GM19397 (cell line): ENCODE results near the gene APBB1.

ENCODE experiments used
- ATAC-seq: cut with Tn5 transposase; IDR thresholded peaks from one replicate; pipeline ENCODE4 v1.9.1; 2021; ENCODE audit warnings: mild to moderate bottlenecking, moderate library complexity; ENCODE audit not compliant: unreplicated experiment

APBB1 gene

DNA sequence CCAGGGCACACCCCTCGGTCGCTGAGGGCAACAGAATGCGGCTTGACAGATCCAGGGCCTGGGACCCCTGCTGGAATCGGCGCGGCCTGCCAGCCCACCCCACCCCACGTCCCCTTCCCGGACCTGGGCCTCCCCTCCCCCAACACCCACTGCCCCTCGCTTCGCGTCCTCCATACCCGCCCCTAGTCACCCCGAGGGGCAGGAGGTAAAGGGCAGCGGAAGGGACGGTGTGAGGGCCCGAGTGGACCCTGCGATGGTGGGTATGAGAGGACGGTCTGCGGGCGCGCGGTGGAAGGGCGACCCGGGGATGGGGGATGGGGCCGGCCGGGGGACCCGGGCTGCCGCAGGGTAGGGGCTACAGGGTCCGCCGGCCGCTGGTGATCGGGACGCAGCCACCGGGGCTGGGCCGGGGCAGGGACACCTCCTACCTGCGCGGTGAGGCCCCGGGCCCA is 311 bp downstream of the APBB1 start:
- no peak for ATAC-seq

GRCh38 chr11:6417907-6418556 is 862 bp downstream of the APBB1 start:
- no peak for ATAC-seq

GRCh38 chr11:6415797-6416196 is 3.1 kb downstream of the APBB1 start:
- ATAC-seq = no peak

GRCh38 chr11:6414874-6415328 is 4.0 kb downstream of the APBB1 start:
- no peak for ATAC-seq

- ATAC-seq = no peak
Measured at GRCh38 chr11:6413791-6414201, 5.1 kb downstream of the APBB1 start.

- ATAC-seq = no peak
Measured at GRCh38 chr11:6411594-6412031, 7.3 kb downstream of the APBB1 start.

GRCh38 chr11:6410695-6411430 is 8.0 kb downstream of the APBB1 start:
- ATAC-seq = no peak

GRCh38 chr11:6406370-6406769 is 12.5 kb downstream of the APBB1 start:
- ATAC-seq = no peak

DNA sequence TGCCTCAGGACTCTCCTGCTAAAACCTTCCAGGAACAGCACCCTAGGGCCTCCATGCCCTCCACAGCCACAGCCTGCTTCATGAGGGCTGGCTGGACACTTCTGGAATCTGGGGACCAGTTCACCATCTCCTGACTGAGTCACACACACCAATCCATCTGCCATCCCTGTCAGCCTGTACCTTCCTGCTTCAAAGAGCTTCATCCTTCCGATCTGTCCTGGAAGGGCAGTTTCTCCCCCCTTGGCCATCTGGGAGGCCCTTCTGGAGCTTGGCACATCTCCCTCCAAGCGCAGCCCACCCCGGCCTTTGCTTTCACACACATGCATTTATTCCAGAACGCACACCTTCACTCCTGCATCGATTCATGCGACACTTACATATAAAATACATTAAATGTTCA is 13.0 kb downstream of the APBB1 start:
- ATAC-seq = no peak

GRCh38 chr11:6405052-6405667 is 13.7 kb downstream of the APBB1 start:
- no peak for ATAC-seq

DNA sequence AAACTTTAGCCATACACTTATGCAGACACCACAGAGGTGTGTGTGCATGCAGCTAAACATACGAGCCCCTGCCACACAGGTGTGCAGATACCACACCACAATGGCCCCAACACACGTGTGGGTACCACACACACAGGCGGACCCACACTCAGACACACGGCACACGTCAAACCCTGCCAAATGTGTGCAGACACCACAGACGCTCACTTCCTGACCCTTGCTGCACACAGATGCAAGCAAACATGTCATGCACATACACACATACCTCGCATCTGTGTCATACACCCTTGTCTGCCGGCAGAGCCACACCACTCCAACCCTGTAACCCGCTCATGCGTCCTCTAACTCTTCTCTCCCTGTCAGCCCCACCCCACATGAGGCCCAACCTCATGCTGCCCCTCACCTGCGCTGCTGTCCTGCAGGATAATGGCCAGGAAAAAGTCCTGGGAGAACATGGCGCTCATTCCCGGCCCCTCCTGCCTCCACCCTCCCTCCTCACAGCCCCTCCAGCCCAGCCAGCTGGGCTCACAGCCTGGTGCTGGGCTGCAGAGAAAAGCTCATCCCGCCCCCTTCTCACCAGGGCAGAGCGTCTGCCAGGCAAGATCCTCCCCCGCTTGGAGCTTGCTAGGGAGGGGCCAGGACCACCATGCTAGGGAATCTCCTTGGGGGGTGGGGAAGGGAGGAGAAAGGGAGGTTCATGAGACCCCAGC is 14.4 kb downstream of the APBB1 start:
- no peak for ATAC-seq

DNA sequence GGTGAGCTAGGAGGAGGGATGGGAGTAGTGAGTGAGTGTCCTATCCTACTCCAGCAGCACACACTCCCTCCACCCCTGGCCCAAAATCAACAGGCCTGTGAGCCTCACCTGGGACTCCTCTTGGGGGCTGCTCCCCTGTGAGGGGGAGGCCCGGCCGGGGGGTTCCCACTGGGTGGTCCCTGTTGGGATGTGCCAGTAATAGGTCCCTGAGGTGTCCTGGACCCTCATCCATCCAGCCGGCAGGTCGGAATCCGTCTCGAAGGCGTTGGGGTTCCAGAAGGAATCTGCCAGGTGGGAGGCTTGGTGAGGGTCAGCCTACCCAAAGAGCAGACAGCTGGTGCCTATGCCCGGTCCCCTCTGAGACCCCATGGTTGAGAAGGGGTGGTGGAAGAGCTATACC is 15.4 kb downstream of the APBB1 start:
- no peak for ATAC-seq

DNA sequence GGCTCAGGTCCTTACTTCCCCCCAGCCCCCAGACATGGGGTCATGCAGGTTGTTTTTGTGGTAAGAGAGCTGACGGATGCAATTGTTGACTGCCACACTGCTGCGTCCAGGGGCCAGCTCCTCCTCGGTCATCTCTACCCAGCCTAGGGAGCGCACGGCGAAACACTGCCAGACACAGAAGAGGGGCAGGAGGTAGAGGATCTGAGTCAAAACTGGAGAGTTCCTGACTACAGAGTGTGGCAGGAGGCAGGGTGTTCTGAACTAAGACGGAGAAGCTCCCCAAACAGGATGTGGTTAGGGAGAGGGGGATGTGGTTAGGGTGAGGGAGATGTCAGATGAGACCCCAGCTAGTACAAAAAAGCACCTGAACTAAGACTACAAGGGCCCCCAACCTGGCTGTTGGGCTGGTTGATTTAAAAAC is 16.3 kb downstream of the APBB1 start:
- peak; percentile 89 for ATAC-seq

- peak; percentile 36 for ATAC-seq
Measured at GRCh38 chr11:6402061-6402470, 16.8 kb downstream of the APBB1 start.

DNA sequence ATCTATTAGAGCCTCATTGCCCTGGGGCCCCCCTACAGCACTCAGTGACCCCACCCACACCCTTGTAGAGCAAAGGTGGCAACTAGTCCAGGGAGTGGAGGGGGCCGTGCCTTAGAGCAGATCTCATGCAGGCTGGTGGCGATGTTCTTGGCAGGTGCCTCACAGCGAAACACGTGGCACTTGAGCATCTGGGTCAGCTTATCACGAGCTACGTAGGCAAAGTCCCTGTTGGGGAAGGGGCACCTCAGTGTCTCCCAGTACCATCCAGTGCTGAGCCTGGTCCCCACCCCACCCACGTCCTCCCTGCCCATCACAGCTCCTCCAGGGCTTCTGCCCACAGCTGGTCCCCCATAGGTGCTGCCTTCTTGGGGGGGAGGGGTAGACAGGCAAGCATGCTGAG is 17.4 kb downstream of the APBB1 start:
- ATAC-seq = no peak

- ATAC-seq = no peak
Measured at GRCh38 chr11:6400431-6401345, 18.2 kb downstream of the APBB1 start.

DNA sequence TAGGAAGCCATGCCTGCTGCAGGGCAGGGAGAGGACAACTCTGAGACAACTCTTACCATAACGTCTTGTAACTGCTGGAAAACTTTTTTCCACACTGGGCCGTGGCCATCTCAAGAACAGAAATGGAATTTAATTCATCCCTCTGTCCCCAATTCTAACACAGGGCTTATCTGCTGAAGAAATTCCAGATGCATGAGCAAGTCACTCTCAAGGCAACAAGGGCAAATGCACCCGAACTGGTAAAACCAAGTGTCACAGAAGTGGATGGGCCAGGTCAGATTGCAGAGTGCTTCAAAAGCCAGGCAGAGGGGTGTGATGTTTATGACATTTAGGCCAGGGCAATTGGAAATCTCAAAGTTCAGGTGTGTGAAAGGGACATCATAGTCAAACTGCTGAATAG is 21.3 kb downstream of the APBB1 start:
- no peak for ATAC-seq

GRCh38 chr11:6397156-6397555 is 21.7 kb downstream of the APBB1 start:
- ATAC-seq = no peak

DNA sequence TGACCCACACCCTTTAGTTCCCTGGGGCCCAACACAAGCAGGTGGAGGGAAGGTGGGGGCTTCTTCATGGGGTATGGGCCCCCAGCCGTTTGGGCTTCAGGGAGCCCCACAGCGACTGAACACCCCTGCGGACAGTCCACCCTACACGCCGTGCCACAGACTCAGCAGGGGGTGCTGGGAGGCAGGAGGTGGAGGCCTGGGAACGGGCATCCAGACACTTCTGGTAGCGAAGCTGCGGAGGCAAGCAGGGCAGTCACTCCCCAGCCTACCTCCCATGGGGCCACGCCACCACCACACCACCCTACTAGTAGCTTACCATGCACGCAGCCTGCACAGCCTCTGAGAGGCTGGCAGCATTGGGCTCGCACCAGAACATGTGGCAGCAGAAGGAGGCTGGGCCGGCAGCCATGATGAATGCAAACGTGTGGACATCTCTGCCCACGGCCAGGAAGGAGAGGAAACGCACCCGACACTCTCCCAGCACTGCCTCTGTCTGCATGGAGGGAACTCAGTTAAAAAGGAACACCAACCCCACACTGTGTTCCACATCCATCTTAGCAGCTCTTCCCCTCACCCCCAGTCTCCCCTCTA is 23.3 kb downstream of the APBB1 start:
- ATAC-seq = no peak
